Measurements from ENCODE around the gene CDON.

Gene CDON

DNA sequence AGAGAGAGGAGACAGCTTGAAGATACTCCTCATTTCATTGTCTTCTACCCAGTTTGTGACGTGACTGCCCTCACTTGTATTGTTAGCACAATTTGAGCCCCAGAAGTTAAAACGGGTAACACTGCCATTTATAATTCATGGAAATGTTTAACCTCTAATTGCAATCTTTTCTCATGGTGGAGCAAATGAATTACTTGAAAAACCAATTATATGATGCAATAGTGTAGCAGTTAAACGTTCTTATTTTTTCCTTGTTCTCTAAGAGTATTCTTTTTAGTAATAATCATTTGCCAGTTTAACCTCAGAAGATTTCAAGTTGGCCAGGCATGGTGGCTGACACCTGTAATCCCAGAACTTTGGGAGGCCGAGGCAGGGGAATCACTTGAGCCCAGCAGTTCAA is 56.6 kb downstream of the CDON start:
- Histone ChIP-seq H3K36me3 (ENCODE audit: control insufficient read depth, low read length) (no peaks in the 10 kb centered on the region), H3K79me2 (ENCODE audit: control insufficient read depth, low read length) (no peaks in the 10 kb centered on the region), H3K9me3 (ENCODE audit: control insufficient read depth, insufficient read depth, low read length) (no peaks in the 10 kb centered on the region), H3K4me2 (ENCODE audit: low read length) (no peak overlapping the region), H3K9me2 (replicated peaks; ENCODE audit: control insufficient read depth, low read length) (no peaks in the 10 kb centered on the region), H3K4me3 (ENCODE audit: low read length) (no peak overlapping the region), H3K4me1 (ENCODE audit: control insufficient read depth, low read length) (no peaks in the 10 kb centered on the region), H4K20me1 (ENCODE audit: control insufficient read depth, insufficient read depth, low read depth, low read length) (no peaks in the 10 kb centered on the region), H3K27me3 (ENCODE audit: control insufficient read depth, low read length) (peaks cover 12% of the 10 kb centered on the region), H3F3A (ENCODE audit: control insufficient read depth, insufficient read depth) (no peaks in the 10 kb centered on the region), H3K27ac (ENCODE audit: low read depth, low read length) (no peak overlapping the region)
- no peak for TF ChIP-seq EZH2phosphoT487 (IDR thresholded peaks at IDR 0.05; ENCODE audit: borderline replicate concordance, low read length)
- TF ChIP-seq, protein P1, sequence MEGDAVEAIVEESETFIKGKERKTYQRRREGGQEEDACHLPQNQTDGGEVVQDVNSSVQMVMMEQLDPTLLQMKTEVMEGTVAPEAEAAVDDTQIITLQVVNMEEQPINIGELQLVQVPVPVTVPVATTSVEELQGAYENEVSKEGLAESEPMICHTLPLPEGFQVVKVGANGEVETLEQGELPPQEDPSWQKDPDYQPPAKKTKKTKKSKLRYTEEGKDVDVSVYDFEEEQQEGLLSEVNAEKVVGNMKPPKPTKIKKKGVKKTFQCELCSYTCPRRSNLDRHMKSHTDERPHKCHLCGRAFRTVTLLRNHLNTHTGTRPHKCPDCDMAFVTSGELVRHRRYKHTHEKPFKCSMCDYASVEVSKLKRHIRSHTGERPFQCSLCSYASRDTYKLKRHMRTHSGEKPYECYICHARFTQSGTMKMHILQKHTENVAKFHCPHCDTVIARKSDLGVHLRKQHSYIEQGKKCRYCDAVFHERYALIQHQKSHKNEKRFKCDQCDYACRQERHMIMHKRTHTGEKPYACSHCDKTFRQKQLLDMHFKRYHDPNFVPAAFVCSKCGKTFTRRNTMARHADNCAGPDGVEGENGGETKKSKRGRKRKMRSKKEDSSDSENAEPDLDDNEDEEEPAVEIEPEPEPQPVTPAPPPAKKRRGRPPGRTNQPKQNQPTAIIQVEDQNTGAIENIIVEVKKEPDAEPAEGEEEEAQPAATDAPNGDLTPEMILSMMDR (IDR thresholded peaks at IDR 0.05; ENCODE audit: low read depth, low read length, poor library complexity, severe bottlenecking): no peak

DNA sequence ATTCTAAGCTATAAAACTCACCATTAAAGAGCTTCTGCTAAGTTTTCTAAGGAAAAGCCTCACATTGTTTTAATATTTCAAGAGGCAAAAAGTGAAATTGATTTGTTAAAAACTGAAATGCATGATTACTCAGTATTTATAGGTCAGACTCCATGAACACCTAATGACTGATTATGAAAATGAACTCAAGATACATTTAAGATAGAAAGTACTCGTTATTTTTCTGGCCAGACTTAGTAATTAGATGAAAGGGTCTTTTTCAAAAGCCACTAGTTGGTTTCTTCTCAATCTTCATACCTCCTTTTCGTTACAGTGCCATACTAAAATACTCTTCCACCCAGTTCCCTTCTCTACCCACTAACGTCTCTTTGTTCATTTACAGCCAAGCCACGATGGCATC is 60.5 kb downstream of the CDON start:
- Histone ChIP-seq H3F3A (ENCODE audit: control insufficient read depth, insufficient read depth) (no peaks in the 10 kb centered on the region), H3K4me3 (ENCODE audit: low read length) (no peak overlapping the region), H4K20me1 (ENCODE audit: control insufficient read depth, insufficient read depth, low read depth, low read length) (no peaks in the 10 kb centered on the region), H3K27me3 (ENCODE audit: control insufficient read depth, low read length) (peaks cover 2% of the 10 kb centered on the region; the same call in 1 of the 2 replicates), H3K79me2 (ENCODE audit: control insufficient read depth, low read length) (no peaks in the 10 kb centered on the region), H3K27ac (ENCODE audit: low read depth, low read length) (no peak overlapping the region), H3K9me2 (replicated peaks; ENCODE audit: control insufficient read depth, low read length) (no peaks in the 10 kb centered on the region), H3K36me3 (ENCODE audit: control insufficient read depth, low read length) (no peaks in the 10 kb centered on the region), H3K4me1 (ENCODE audit: control insufficient read depth, low read length) (no peaks in the 10 kb centered on the region), H3K9me3 (ENCODE audit: control insufficient read depth, insufficient read depth, low read length) (no peaks in the 10 kb centered on the region), H3K4me2 (ENCODE audit: low read length) (no peak overlapping the region)
- no peak for TF ChIP-seq EZH2phosphoT487 (IDR thresholded peaks at IDR 0.05; ENCODE audit: borderline replicate concordance, low read length)
- TF ChIP-seq, protein P1 (IDR thresholded peaks at IDR 0.05; ENCODE audit: low read depth, low read length, poor library complexity, severe bottlenecking): no peak

DNA sequence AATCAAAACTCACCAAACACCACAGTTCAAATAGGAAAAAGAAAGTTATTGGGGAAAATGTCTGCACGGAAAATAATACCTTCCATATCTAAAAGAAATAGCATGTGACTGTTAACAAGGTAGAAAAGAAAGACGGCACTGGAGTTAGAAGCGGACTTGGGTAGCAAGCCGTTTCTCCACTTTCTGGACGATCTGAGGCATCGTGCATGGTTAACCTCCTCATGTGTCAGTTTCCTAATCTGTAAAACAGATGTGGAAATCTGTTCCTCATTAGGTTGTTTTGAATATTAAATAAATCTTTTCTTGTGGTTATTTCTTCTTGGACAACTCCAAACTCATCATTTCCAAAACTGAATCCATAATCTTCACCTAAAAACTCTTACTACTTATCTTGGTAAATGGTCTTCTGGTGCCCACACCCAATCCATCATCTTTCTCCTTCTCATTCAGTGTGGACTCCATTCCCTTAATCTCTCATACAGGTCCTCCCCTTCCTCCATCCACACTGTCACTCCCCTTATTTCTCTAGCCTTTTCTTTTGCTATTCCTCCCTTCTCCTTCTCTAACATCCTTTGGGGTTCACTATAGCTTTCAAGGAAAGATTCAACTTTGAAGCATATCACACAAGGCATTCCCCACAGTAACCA is 63.3 kb downstream of the CDON start:
- no peaks in the 10 kb centered on the region for H3K4me1 ChIP-seq (ENCODE audit: control insufficient read depth, low read length)
- H4K20me1 ChIP-seq (ENCODE audit: control insufficient read depth, insufficient read depth, low read depth, low read length): no peaks in the 10 kb centered on the region
- no peak overlapping the region for H3K27ac ChIP-seq (ENCODE audit: low read depth, low read length)
- H3K9me3 ChIP-seq (ENCODE audit: control insufficient read depth, insufficient read depth, low read length): no peaks in the 10 kb centered on the region
- H3K4me3 ChIP-seq (ENCODE audit: low read length): no peak overlapping the region
- no peaks in the 10 kb centered on the region for H3F3A ChIP-seq (ENCODE audit: control insufficient read depth, insufficient read depth)
- TF ChIP-seq, protein P1 (IDR thresholded peaks at IDR 0.05; ENCODE audit: low read depth, low read length, poor library complexity, severe bottlenecking): no peak
- no peak for TF ChIP-seq EZH2phosphoT487 (IDR thresholded peaks at IDR 0.05; ENCODE audit: borderline replicate concordance, low read length)
- H3K4me2 ChIP-seq (ENCODE audit: low read length): no peak overlapping the region
- H3K27me3 ChIP-seq (ENCODE audit: control insufficient read depth, low read length): peaks cover 5% of the 10 kb centered on the region; the same call in 1 of the 2 replicates
- H3K79me2 ChIP-seq (ENCODE audit: control insufficient read depth, low read length): no peaks in the 10 kb centered on the region
- no peaks in the 10 kb centered on the region for H3K36me3 ChIP-seq (ENCODE audit: control insufficient read depth, low read length)
- H3K9me2 ChIP-seq (replicated peaks; ENCODE audit: control insufficient read depth, low read length): no peaks in the 10 kb centered on the region

All from DOHH2 (cell line).